Mucosa of stomach (tissue), 1 donor: ENCODE results near the gene GMPR.

Experiments used
- H3K27me3 ChIP-seq: one replicate; pipeline ENCODE4 v1.7.0; 2013; ENCODE audit warnings: mild to moderate bottlenecking, low read length; ENCODE audit not compliant: control insufficient read depth, insufficient read depth
- H3K36me3 ChIP-seq: one replicate; pipeline ENCODE4 v1.7.0; 2013; ENCODE audit warnings: low read length; ENCODE audit not compliant: control insufficient read depth, insufficient read depth
- H3K4me1 ChIP-seq: one replicate; pipeline ENCODE4 v1.7.0; 2013; ENCODE audit warnings: mild to moderate bottlenecking, low read length; ENCODE audit not compliant: control insufficient read depth, insufficient read depth
- H3K4me3 ChIP-seq: one replicate; pipeline ENCODE4 v1.7.0; 2013; ENCODE audit warnings: low read length
- H3K9ac ChIP-seq: one replicate; pipeline ENCODE4 v1.7.0; 2013; ENCODE audit warnings: mild to moderate bottlenecking, low read length, moderate library complexity
- H3K9me3 ChIP-seq: one replicate; pipeline ENCODE4 v1.7.0; 2013; ENCODE audit warnings: mild to moderate bottlenecking, low read length, moderate library complexity; ENCODE audit not compliant: control insufficient read depth
- donor health status: Pancreatic carcinoma.

The GMPR gene

GRCh38 chr6:16227048-16227562, 11.3 kb upstream of the GMPR start:
- Histone ChIP-seq H3K4me3 (no peak overlapping the region), H3K4me1 (no peaks in the 10 kb centered on the region), H3K9me3 (no peaks in the 10 kb centered on the region), H3K27me3 (no peaks in the 10 kb centered on the region), H3K36me3 (no peaks in the 10 kb centered on the region), H3K9ac (no peak overlapping the region)

DNA sequence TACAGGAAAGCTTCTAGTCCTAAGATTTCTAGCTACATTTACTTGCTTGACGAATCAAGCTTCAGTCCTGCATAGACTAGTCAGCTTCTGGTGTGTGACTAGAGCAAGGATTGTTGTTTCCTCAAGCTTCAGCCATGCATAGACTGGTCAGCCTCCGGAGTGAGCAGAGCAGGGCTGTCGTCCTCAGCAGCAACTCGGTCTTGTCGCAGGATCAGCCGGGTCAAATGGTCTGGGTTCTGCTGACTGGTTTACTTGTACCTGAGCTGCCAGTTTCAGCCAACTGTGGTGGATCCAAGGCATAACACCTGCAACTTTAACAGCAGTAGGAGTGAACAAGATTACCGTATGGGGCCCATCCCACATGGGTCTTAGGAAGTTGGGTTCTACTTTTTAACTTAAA, 10.8 kb upstream of the GMPR start:
- no peaks in the 10 kb centered on the region for H3K36me3 ChIP-seq
- H3K27me3 ChIP-seq = no peaks in the 10 kb centered on the region
- no peak overlapping the region for H3K4me3 ChIP-seq
- no peaks in the 10 kb centered on the region for H3K9me3 ChIP-seq
- H3K4me1 ChIP-seq = no peaks in the 10 kb centered on the region
- no peak overlapping the region for H3K9ac ChIP-seq

- Histone ChIP-seq H3K27me3 (no peaks in the 10 kb centered on the region), H3K36me3 (no peaks in the 10 kb centered on the region), H3K9me3 (no peaks in the 10 kb centered on the region), H3K9ac (no peak overlapping the region), H3K4me3 (no peak overlapping the region), H3K4me1 (no peaks in the 10 kb centered on the region)
These were observed 10.3 kb upstream of the GMPR start for GRCh38 chr6:16228043-16228442.

DNA sequence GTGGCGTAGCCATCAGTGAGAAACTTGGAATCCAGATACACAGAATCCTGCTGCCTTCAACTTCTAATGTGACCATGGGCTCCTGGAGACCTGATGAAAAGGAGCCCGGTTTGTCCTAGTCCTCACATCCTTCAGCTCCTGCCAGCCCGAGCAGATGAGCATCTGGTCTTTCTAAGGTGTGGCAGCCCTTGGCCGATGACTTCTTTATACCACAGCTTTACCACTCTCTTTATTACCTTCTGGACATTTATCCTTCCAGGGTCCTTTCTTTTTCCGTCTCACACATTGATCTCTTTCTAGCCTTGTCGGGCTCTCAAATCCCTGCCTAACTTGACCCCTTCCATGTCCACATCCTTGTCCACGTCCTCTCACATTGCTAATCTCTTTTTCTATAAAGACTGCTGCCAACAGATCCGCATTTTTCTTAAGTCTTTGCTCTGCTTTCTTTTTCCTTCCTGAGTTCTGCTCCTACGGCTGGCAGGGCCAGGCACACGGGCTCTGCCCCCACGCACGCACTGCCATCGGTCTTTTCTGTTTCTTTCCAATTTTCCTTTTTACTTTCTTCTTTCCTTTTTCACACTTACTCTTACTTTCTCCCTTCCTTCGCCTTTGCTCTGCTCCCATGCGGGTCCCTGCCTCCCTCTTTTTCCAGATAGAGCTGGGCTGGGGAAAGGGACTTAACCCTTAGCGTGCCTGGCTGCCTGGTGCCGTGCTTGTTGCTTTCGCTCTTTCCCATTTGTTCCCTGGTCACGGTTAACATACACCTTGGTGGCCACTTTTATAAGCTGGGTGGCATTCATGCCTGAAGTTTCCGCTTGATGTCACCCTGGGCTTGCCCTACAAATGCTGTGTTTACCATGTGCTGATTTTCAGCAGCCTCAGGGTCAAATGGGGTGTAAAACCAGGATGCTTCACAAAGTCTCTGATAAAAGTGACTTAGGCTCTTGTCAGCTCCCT, 9.4 kb upstream of the GMPR start:
- Histone ChIP-seq H3K4me3 (no peak overlapping the region), H3K4me1 (no peaks in the 10 kb centered on the region), H3K9me3 (no peaks in the 10 kb centered on the region), H3K27me3 (no peaks in the 10 kb centered on the region), H3K36me3 (no peaks in the 10 kb centered on the region), H3K9ac (peak overlapping the region; percentile 37)

GRCh38 chr6:16229700-16230099, 8.7 kb upstream of the GMPR start:
- Histone ChIP-seq H3K27me3 (no peaks in the 10 kb centered on the region), H3K9ac (no peak overlapping the region), H3K9me3 (no peaks in the 10 kb centered on the region), H3K4me3 (no peak overlapping the region), H3K36me3 (no peaks in the 10 kb centered on the region), H3K4me1 (no peaks in the 10 kb centered on the region)

DNA sequence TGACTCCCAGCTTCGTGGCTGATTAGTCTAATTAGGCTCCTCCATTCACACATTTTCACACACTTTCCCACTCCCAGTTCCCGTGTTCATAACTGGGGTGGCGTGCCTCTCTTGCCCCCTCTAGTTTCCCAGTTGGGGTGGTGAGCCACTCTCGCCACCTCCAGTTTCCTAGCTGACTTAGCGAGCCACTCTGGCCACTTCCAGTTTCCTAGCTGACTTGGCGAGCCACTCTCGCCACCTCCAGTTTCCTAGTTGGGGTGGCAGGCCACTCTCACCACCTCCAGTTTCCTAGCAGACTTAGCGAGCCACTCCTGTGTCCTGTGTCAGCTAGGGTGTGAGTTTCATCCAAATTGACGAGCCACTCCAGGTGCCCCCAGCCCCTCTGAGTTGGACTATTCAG, 7.4 kb upstream of the GMPR start:
- Histone ChIP-seq H3K4me3 (no peak overlapping the region), H3K9me3 (no peaks in the 10 kb centered on the region), H3K27me3 (no peaks in the 10 kb centered on the region), H3K36me3 (no peaks in the 10 kb centered on the region), H3K4me1 (no peaks in the 10 kb centered on the region), H3K9ac (no peak overlapping the region)

- H3K36me3 ChIP-seq = no peaks in the 10 kb centered on the region
- no peak overlapping the region for H3K4me3 ChIP-seq
- H3K4me1 ChIP-seq = peaks cover 4% of the 10 kb centered on the region
- H3K9me3 ChIP-seq = no peaks in the 10 kb centered on the region
- no peak overlapping the region for H3K9ac ChIP-seq
- no peaks in the 10 kb centered on the region for H3K27me3 ChIP-seq
These were observed 6.3 kb upstream of the GMPR start for GRCh38 chr6:16232086-16232485.

DNA sequence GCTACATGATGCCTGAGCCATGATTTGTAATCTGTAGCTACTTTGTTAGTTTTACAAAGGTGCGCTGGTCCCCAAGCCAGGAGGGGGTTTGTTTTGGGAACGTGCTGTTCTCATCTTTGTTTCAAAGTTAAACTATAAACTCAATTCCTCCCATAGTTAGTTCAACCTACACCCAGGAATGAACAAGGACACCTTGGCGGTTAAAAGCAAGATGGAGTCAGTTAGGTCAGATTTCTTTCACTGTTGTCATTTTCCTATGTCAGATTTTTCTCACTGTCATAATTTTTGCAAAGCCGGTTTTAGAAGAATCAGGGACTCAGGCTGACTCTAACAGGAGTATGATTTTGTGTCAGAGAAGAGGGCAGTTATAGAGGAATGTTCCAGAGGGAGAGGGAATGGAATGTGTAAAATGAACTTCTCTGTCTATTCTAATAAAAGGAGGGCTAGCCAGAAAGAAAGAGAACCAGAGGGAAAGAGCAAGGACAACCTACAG, 2.3 kb upstream of the GMPR start:
- H3K9ac ChIP-seq = no peak overlapping the region
- peaks cover 23% of the 10 kb centered on the region for H3K4me1 ChIP-seq
- no peak overlapping the region for H3K4me3 ChIP-seq
- H3K27me3 ChIP-seq = no peaks in the 10 kb centered on the region
- no peaks in the 10 kb centered on the region for H3K36me3 ChIP-seq
- H3K9me3 ChIP-seq = no peaks in the 10 kb centered on the region

DNA sequence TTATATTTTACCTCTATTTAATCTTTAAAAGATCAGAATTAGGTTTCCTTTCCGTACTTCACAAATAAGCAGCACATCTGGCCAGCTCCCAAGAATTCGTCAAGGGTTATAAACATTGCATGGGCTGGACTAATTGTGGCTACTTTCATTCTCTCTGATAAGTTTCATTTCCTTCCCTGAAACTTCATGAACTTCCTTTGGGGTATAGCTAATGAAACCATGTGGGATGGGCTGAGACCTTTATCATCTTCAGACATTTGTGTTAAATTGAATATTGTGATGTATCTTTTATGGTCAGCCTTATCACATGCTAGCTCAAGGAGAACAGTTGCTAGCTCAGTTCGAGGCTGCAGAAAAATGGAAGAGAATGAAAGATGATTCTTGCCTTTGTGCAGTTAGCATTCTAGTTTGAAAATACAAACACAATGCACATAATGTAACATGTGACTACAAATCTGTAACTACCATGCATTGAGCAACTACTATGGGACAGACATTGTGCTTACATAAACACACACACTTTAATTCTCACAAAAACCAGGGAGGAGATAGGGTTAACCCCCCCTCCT, 1.7 kb upstream of the GMPR start:
- peaks cover 23% of the 10 kb centered on the region for H3K4me1 ChIP-seq
- no peak overlapping the region for H3K4me3 ChIP-seq
- no peak overlapping the region for H3K9ac ChIP-seq
- no peaks in the 10 kb centered on the region for H3K27me3 ChIP-seq
- no peaks in the 10 kb centered on the region for H3K36me3 ChIP-seq
- H3K9me3 ChIP-seq = no peaks in the 10 kb centered on the region

- no peaks in the 10 kb centered on the region for H3K36me3 ChIP-seq
- no peak overlapping the region for H3K9ac ChIP-seq
- H3K9me3 ChIP-seq = no peaks in the 10 kb centered on the region
- H3K4me1 ChIP-seq = peaks cover 23% of the 10 kb centered on the region
- no peak overlapping the region for H3K4me3 ChIP-seq
- no peaks in the 10 kb centered on the region for H3K27me3 ChIP-seq
These were observed 1.1 kb upstream of the GMPR start for GRCh38 chr6:16237242-16237641.

- peak overlapping the region; percentile 79 for H3K9ac ChIP-seq
- H3K4me1 ChIP-seq = peaks cover 23% of the 10 kb centered on the region
- no peaks in the 10 kb centered on the region for H3K27me3 ChIP-seq
- peak overlapping the region; percentile 91 for H3K4me3 ChIP-seq
- no peaks in the 10 kb centered on the region for H3K36me3 ChIP-seq
- H3K9me3 ChIP-seq = no peaks in the 10 kb centered on the region
These were observed 793 bp downstream of the GMPR start for GRCh38 chr6:16238963-16239797.

DNA sequence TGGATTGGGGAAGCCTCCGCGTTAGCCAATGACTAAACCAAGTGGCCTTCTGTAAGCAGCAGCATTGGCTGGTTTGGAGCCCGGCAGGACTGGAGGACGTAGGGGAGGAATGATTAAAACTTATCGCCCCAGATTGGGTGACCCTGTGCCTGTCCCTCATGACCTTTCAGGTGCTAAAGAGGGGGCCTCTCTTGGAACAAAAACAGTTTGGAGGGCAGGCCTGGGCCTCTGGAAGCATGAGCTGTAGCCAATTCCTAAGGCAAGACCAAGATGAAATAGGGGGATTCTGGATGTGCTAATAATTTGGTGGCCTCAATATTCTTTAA, 1.4 kb downstream of the GMPR start:
- Histone ChIP-seq H3K27me3 (no peaks in the 10 kb centered on the region), H3K4me3 (peak overlapping the region; percentile 91), H3K9me3 (no peaks in the 10 kb centered on the region), H3K36me3 (no peaks in the 10 kb centered on the region), H3K9ac (peak overlapping the region; percentile 79), H3K4me1 (peaks cover 28% of the 10 kb centered on the region)
